ENCODE data around the gene TSC2. TPM values are rescaled to one million over a fixed set of nuclear protein-coding genes. Genes with fewer than 3 reads are reported as not detected.
"Not testable (repeated sequence)": the region's sequence is repeated elsewhere in the genome, so short reads cannot be mapped to it uniquely, and the experiment has no call there.

Gene TSC2
- total RNA-seq, 2 donors from 2014 or later, result 77.8 to 86.9 TPM

GRCh38 chr16:2088759-2089358, 41.1 kb downstream of the TSC2 start:
- intact Hi-C loops (cut with DNase I), result loop anchor here in 1 of 2 donors (10.0 kb wide), 1 partner anchor 1546 kb away; no protein-coding TSS in a partner anchor
- no peak for DNase-seq (ENCODE audit: low spot score)

- no peak for DNase-seq (ENCODE audit: low spot score)
- intact Hi-C loops (cut with DNase I), result loop anchor here in 1 of 2 donors (10.0 kb wide), 2 partner anchors 55 to 1545 kb away; no protein-coding TSS in a partner anchor
Observed at GRCh38 chr16:2089706-2090480, 42.1 kb downstream of the TSC2 start.

GRCh38 chr16:2090481-2090776, 42.6 kb downstream of the TSC2 start:
- intact Hi-C loops (cut with DNase I), result loop anchor here in 1 of 2 donors (10.0 kb wide), 1 partner anchor 56 kb away; no protein-coding TSS in a partner anchor
- DNase-seq (ENCODE audit: low spot score), result no peak

GRCh38 chr16:2090777-2091546, 43.2 kb downstream of the TSC2 start:
- no peak for DNase-seq (ENCODE audit: low spot score)
- intact Hi-C loops (cut with DNase I), result loop anchor here in 1 of 2 donors (10.0 kb wide), 1 partner anchor 56 kb away; no protein-coding TSS in a partner anchor

GRCh38 chr16:2091547-2092255, 43.9 kb downstream of the TSC2 start:
- DNase-seq (ENCODE audit: low spot score), result no peak
- intact Hi-C loops (cut with DNase I), result loop anchor here in 1 of 2 donors (10.0 kb wide), 1 partner anchor 57 kb away; no protein-coding TSS in a partner anchor

GRCh38 chr16:2092256-2092620, 44.5 kb downstream of the TSC2 start:
- intact Hi-C loops (cut with DNase I), result loop anchor here in 1 of 2 donors (10.0 kb wide), 1 partner anchor 57 kb away; no protein-coding TSS in a partner anchor
- DNase-seq (ENCODE audit: low spot score), result no peak

- intact Hi-C loops (cut with DNase I), result loop anchor here in 1 of 2 donors (10.0 kb wide), 1 partner anchor 58 kb away; no protein-coding TSS in a partner anchor
- no peak for DNase-seq (ENCODE audit: low spot score)
Observed at GRCh38 chr16:2092866-2093265, 45.1 kb downstream of the TSC2 start.

- DNase-seq (ENCODE audit: low spot score), result no peak
- intact Hi-C loops (cut with DNase I), result loop anchor here in 1 of 2 donors (10.0 kb wide), 1 partner anchor 59 kb away; no protein-coding TSS in a partner anchor
Observed at GRCh38 chr16:2093793-2094192, 46.0 kb downstream of the TSC2 start.

GRCh38 chr16:2095315-2095853, 47.6 kb downstream of the TSC2 start:
- intact Hi-C loops (cut with DNase I), result loop anchor here in 1 of 2 donors (10.0 kb wide), 1 partner anchor 61 kb away; no protein-coding TSS in a partner anchor
- DNase-seq (ENCODE audit: low spot score), result no peak

GRCh38 chr16:2095918-2096582, 48.3 kb downstream of the TSC2 start:
- no peak for DNase-seq (ENCODE audit: low spot score)
- intact Hi-C loops (cut with DNase I), result loop anchor here in 1 of 2 donors (10.0 kb wide), 1 partner anchor 61 kb away; no protein-coding TSS in a partner anchor

- intact Hi-C loops (cut with DNase I), result loop anchor here in 1 of 2 donors (10.0 kb wide), 1 partner anchor 62 kb away; no protein-coding TSS in a partner anchor
- DNase-seq (ENCODE audit: low spot score), result no peak
Observed at GRCh38 chr16:2096853-2097595, 49.2 kb downstream of the TSC2 start.

- intact Hi-C loops (cut with DNase I), result loop anchor here in 1 of 2 donors (10.0 kb wide), 1 partner anchor 63 kb away; no protein-coding TSS in a partner anchor
- not testable (repeated sequence) for DNase-seq (ENCODE audit: low spot score)
Observed at GRCh38 chr16:2097689-2098088, 49.9 kb downstream of the TSC2 start.

- DNase-seq (ENCODE audit: low spot score); intact Hi-C loops (cut with DNase I): not testable (repeated sequence)
Observed at GRCh38 chr16:2101581-2101980, 53.8 kb downstream of the TSC2 start.

- no peak for DNase-seq (ENCODE audit: low spot score)
- intact Hi-C loops (cut with DNase I), result no loop called here
Observed at GRCh38 chr16:2102471-2102870, 54.7 kb downstream of the TSC2 start.

GRCh38 chr16:2104464-2104863, 56.7 kb downstream of the TSC2 start:
- intact Hi-C loops (cut with DNase I); DNase-seq (ENCODE audit: low spot score): not testable (repeated sequence)

GRCh38 chr16:2105291-2105690, 57.5 kb downstream of the TSC2 start:
- intact Hi-C loops (cut with DNase I); DNase-seq (ENCODE audit: low spot score): not testable (repeated sequence)

- DNase-seq (ENCODE audit: low spot score); intact Hi-C loops (cut with DNase I): not testable (repeated sequence)
Observed at GRCh38 chr16:2105769-2106168, 58.0 kb downstream of the TSC2 start.

Data from posterior vena cava (tissue), 2 donors.